H1 (cell line): Measurements from ENCODE around the gene CCP110. TPM values are rescaled to one million over a fixed set of nuclear protein-coding genes. Genes with fewer than 3 reads are reported as not detected.

ENCODE experiments used
- CTCF ChIA-PET: fragments of 300-600 bp; sonication (Branson Sonifier 250); formaldehyde crosslinking; loops from one replicate; lab custom pipeline; 2021; ENCODE audit not compliant: partially characterized antibody; lab: Charles Lee
- POLR2A ChIA-PET: fragments of 300-600 bp; sonication (Branson Sonifier 250); formaldehyde crosslinking; loops from one replicate; lab custom pipeline; 2021; ENCODE audit warnings: inconsistent platforms; ENCODE audit not compliant: partially characterized antibody; lab: Charles Lee
- DNase-seq, 2 experiments: peaks; one replicate each; pipeline versions ENCODE4 v3.0.0 to v3.0.0-alpha.2; 2010 to 2022; ENCODE audit warnings: low spot score in 2 of 2, low read depth in 1 of 2, mixed read lengths in 1 of 2
- FAIRE-seq: peaks from 2 replicates; lab custom pipeline; 2011; peaks lifted over from hg19 to GRCh38; lab: Jason Lieb, UNC
- H2AFZ ChIP-seq: 2 replicates; pipeline ENCODE4 v1.8.1; 2012; ENCODE audit warnings: low read length, inconsistent platforms
- H2AK5ac ChIP-seq: 2 replicates; pipeline ENCODE4 v1.6.1; 2013; ENCODE audit warnings: low read depth, low read length
- H2BK120ac ChIP-seq: replicated peaks from 2 replicates; pipeline ENCODE3; 2013; ENCODE audit warnings: low read depth, low read length, inconsistent platforms
- H2BK12ac ChIP-seq: 2 replicates; pipeline ENCODE4 v1.6.1; 2013; ENCODE audit warnings: low read depth, low read length
- H2BK15ac ChIP-seq: 2 replicates; pipeline ENCODE4 v1.6.1; 2013; ENCODE audit warnings: low read length
- H2BK20ac ChIP-seq: 2 replicates; pipeline ENCODE4 v1.6.1; 2013; ENCODE audit warnings: low read length
- H2BK5ac ChIP-seq: 2 replicates; pipeline ENCODE4 v1.6.1; 2013; ENCODE audit warnings: low read depth, low read length
- H3K14ac ChIP-seq: 2 replicates; pipeline ENCODE4 v1.6.1; 2013; ENCODE audit warnings: inconsistent platforms; ENCODE audit not compliant: insufficient read length
- H3K18ac ChIP-seq: 2 replicates; pipeline ENCODE4 v1.6.1; 2013; ENCODE audit warnings: low read length; ENCODE audit errors: extremely low read depth
- H3K23ac ChIP-seq: 2 replicates; pipeline ENCODE4 v1.6.1; 2013; ENCODE audit warnings: inconsistent platforms; ENCODE audit not compliant: insufficient read length
- H3K23me2 ChIP-seq: 2 replicates; pipeline ENCODE4 v1.6.1; 2013; ENCODE audit warnings: low read depth, low read length
- H3K27ac ChIP-seq: 2 replicates; pipeline ENCODE4 v1.6.1; 2011; ENCODE audit warnings: low read depth, low read length, inconsistent platforms
- H3K27me3 ChIP-seq, 4 experiments: replicated peaks in 1 of 4; 1 replicate in 1 of 4; 2 replicates in 3 of 4; pipeline versions ENCODE4 v1.6.1 to v1.8.1; 2011 to 2013; ENCODE audit warnings: low read length in 3 of 4, mild to moderate bottlenecking in 3 of 4, inconsistent platforms in 2 of 4, mixed read lengths in 2 of 4, moderate library complexity in 1 of 4; ENCODE audit not compliant: control insufficient read depth in 3 of 4, insufficient read depth in 3 of 4; ENCODE audit errors: extremely low read depth in 1 of 4
- H3K36me3 ChIP-seq, 4 experiments: 2 replicates each; pipeline versions ENCODE4 v1.6.1 to v1.8.1; 2011 to 2013; ENCODE audit warnings: mild to moderate bottlenecking in 4 of 4, low read length in 3 of 4, moderate library complexity in 2 of 4, control low read depth in 1 of 4, inconsistent platforms in 1 of 4; ENCODE audit not compliant: insufficient read depth in 4 of 4, control insufficient read depth in 2 of 4
- H3K4ac ChIP-seq: replicated peaks from 2 replicates; pipeline ENCODE3; 2013; ENCODE audit warnings: low read length, low read depth, mixed read lengths, inconsistent platforms; ENCODE audit not compliant: insufficient read length
- H3K4me1 ChIP-seq, 4 experiments: replicated peaks in 1 of 4; 1 replicate in 1 of 4; 2 replicates in 3 of 4; pipeline versions ENCODE4 v1.6.1 to v1.8.1; 2011 to 2013; ENCODE audit warnings: low read length in 3 of 4, inconsistent platforms in 2 of 4, mixed read lengths in 1 of 4; ENCODE audit not compliant: insufficient read depth in 4 of 4, control insufficient read depth in 3 of 4
- H3K4me2 ChIP-seq, 2 experiments: 2 replicates each; pipeline versions ENCODE4 v1.6.1 to v1.8.1; 2011 to 2013; ENCODE audit warnings: low read depth in 2 of 2, low read length in 2 of 2, control low read depth in 1 of 2, inconsistent platforms in 1 of 2, mild to moderate bottlenecking in 1 of 2; ENCODE audit not compliant: insufficient read depth in 1 of 2
- H3K4me3 ChIP-seq, 4 experiments: fragments of 200-600, 300-600 bp in 1 of 4; sonication (generic), shearing (Covaris generic), sonication (Bioruptor Twin) in 1 of 4; 2 replicates each; pipeline versions ENCODE4 v1.5.1 to v1.8.1; 2011 to 2016; ENCODE audit warnings: low read length in 4 of 4, low read depth in 3 of 4, control low read depth in 2 of 4, inconsistent platforms in 2 of 4, mild to moderate bottlenecking in 2 of 4, mixed read lengths in 1 of 4, moderate library complexity in 1 of 4; ENCODE audit not compliant: insufficient read depth in 2 of 4; ENCODE audit errors: extremely low read depth in 1 of 4
- H3K56ac ChIP-seq: replicated peaks from 2 replicates; pipeline ENCODE3; 2013; ENCODE audit warnings: low read depth, mild to moderate bottlenecking, mixed read lengths, low read length, inconsistent platforms; ENCODE audit not compliant: insufficient read length
- H3K79me1 ChIP-seq: 2 replicates; pipeline ENCODE4 v1.6.1; 2013; ENCODE audit warnings: low read depth, low read length, control low read depth
- H3K79me2 ChIP-seq, 2 experiments: 2 replicates each; pipeline versions ENCODE4 v1.6.1 to v1.8.1; 2012 to 2013; ENCODE audit warnings: low read length in 2 of 2, mild to moderate bottlenecking in 2 of 2, inconsistent platforms in 1 of 2; ENCODE audit not compliant: insufficient read depth in 2 of 2, control insufficient read depth in 1 of 2
- H3K9ac ChIP-seq, 4 experiments: replicated peaks in 1 of 4; 1 replicate in 1 of 4; 2 replicates in 3 of 4; pipeline versions ENCODE4 v1.6.1 to v1.8.1; 2011 to 2013; ENCODE audit warnings: low read depth in 3 of 4, low read length in 3 of 4, control low read depth in 2 of 4, mild to moderate bottlenecking in 2 of 4, moderate library complexity in 2 of 4, inconsistent platforms in 1 of 4; ENCODE audit errors: extremely low read depth in 1 of 4
- H3K9me3 ChIP-seq, 2 experiments: 2 replicates each; pipeline versions ENCODE4 v1.6.1 to v1.8.1; 2012 to 2013; ENCODE audit warnings: mild to moderate bottlenecking in 2 of 2, moderate library complexity in 2 of 2, control low read depth in 1 of 2, inconsistent platforms in 1 of 2, low read depth in 1 of 2, low read length in 1 of 2, mixed read lengths in 1 of 2; ENCODE audit not compliant: insufficient read depth in 2 of 2
- H4K20me1 ChIP-seq, 2 experiments: replicated peaks in 1 of 2; 2 replicates each; pipeline versions ENCODE3 to v1.8.1; 2011 to 2013; ENCODE audit warnings: inconsistent platforms in 2 of 2, low read length in 2 of 2, mild to moderate bottlenecking in 1 of 2; ENCODE audit not compliant: insufficient read depth in 2 of 2, control insufficient read depth in 1 of 2
- H4K5ac ChIP-seq: 2 replicates; pipeline ENCODE4 v1.6.1; 2013; ENCODE audit warnings: low read length, low read depth, mixed read lengths, inconsistent platforms; ENCODE audit not compliant: insufficient read length
- H4K8ac ChIP-seq: 2 replicates; pipeline ENCODE4 v1.8.0; 2013; ENCODE audit warnings: mild to moderate bottlenecking, moderate library complexity, low read length, inconsistent platforms; ENCODE audit not compliant: insufficient read depth; ENCODE audit errors: extremely low read depth
- H4K91ac ChIP-seq: replicated peaks from 2 replicates; pipeline ENCODE3; 2013; ENCODE audit warnings: low read length, mixed read lengths, inconsistent platforms; ENCODE audit not compliant: insufficient read length
- CTBP2 ChIP-seq: IDR thresholded peaks from 2 replicates; pipeline ENCODE4 v1.7.0; 2011; ENCODE audit warnings: borderline replicate concordance, mild to moderate bottlenecking, moderate library complexity, mixed read lengths, low read length; ENCODE audit not compliant: insufficient read depth, insufficient read length
- GTF2F1 ChIP-seq: IDR thresholded peaks from 2 replicates; pipeline ENCODE4 v1.6.1; 2012; ENCODE audit warnings: low read depth, low read length, improper control_type of control experiment, borderline replicate concordance
- HDAC2 ChIP-seq, 2 experiments: fragments of 300-600 bp in 1 of 2; sonication (generic) in 1 of 2; IDR thresholded peaks; 2 replicates each; pipeline ENCODE4 v1.6.1; 2011 to 2012; ENCODE audit warnings: low read depth in 2 of 2, low read length in 2 of 2, mild to moderate bottlenecking in 2 of 2, moderate library complexity in 2 of 2, borderline replicate concordance in 1 of 2, inconsistent platforms in 1 of 2
- POU5F1 ChIP-seq: IDR thresholded peaks from 2 replicates; pipeline ENCODE4 v1.6.1; 2011; ENCODE audit warnings: low read depth, mild to moderate bottlenecking, low read length, moderate library complexity
- RNF2 ChIP-seq: fragments of 200-900, 300-1000 bp; sonication (generic); IDR thresholded peaks from 2 replicates; pipeline ENCODE4 v1.7.1; 2016; ENCODE audit warnings: borderline replicate concordance, low read depth, mild to moderate bottlenecking, antibody characterized with exemption, low read length; ENCODE audit not compliant: poor library complexity, severe bottlenecking; ENCODE audit errors: missing control alignments
- SP4 ChIP-seq: IDR thresholded peaks from 2 replicates; pipeline ENCODE4 v1.6.1; 2012; ENCODE audit warnings: low read length, inconsistent platforms
- TBP ChIP-seq: IDR thresholded peaks from 2 replicates; pipeline ENCODE4 v1.6.1; 2011; ENCODE audit warnings: low read depth, low read length, improper control_type of control experiment
- TCF12 ChIP-seq: IDR thresholded peaks from 2 replicates; pipeline ENCODE4 v1.6.1; 2011; ENCODE audit warnings: low read depth, mild to moderate bottlenecking, low read length
- TEAD4 ChIP-seq: IDR thresholded peaks from 2 replicates; pipeline ENCODE4 v1.6.1; 2012; ENCODE audit warnings: low read depth, low read length, inconsistent platforms, mixed read lengths
- polyA plus RNA-seq, 7 experiments: library from polyadenylated mRNA; depleted of rRNA in 3 of 7; stranded (reverse) in 5 of 7; unstranded in 2 of 7; fragments of >200 nt in 5 of 7; fragments of 200-250 nt in 2 of 7; gene quantifications; 1 replicate in 5 of 7; 2 replicates in 1 of 7; 4 replicates in 1 of 7; pipeline versions ENCODE4 v1.2.1 to v1.2.3, GENCODE V29; 2011 to 2013; ENCODE audit warnings: missing spikeins in 2 of 7, mixed read lengths in 2 of 7
- total RNA-seq: library from RNA; stranded (reverse); fragmentation: NEBNext Ultra II Directional; extraction: Animal tissue kit (Norgen Biotek cat#: 25700); gene quantifications from 2 replicates; pipeline ENCODE4 v1.2.1, GENCODE V29; 2021

CCP110 gene
- total and polyA plus RNA-seq, 2 of the 8 experiments (the other 6 are each of a cell fraction or from before 2014, with no cell fraction given), result 3.2 to 19.8 TPM

- Histone ChIP-seq H3K79me1 (no peaks in the 10 kb centered on the region), H3K36me3 (peaks cover 3 to 29% (median 10%) of the 10 kb centered on the region in 4 experiments), H3K23ac (no peak overlapping the region), H4K8ac (no peak overlapping the region), H2AFZ (no peak overlapping the region), H3K18ac (no peak overlapping the region), H3K4ac (no peak overlapping the region), H2AK5ac (no peak overlapping the region), H3K27ac (no peak overlapping the region), H3K23me2 (no peaks in the 10 kb centered on the region), H2BK12ac (no peak overlapping the region), H2BK20ac (no peak overlapping the region), H2BK120ac (no peak overlapping the region), H3K4me3 (no peak overlapping the region), H2BK15ac (no peak overlapping the region), H3K9ac (no peak overlapping the region), H2BK5ac (no peak overlapping the region), H4K91ac (no peak overlapping the region), H3K4me1 (peaks cover 0 to 2% (median 0%) of the 10 kb centered on the region in 4 experiments; a peak in 1 of 7 replicates), H3K56ac (no peak overlapping the region), H3K79me2 (no peaks in the 10 kb centered on the region), H4K5ac (no peak overlapping the region), H3K4me2 (no peak overlapping the region), H3K14ac (no peak overlapping the region), H4K20me1 (no peaks in the 10 kb centered on the region), H3K9me3 (no peaks in the 10 kb centered on the region), H3K27me3 (no peaks in the 10 kb centered on the region)
- DNase-seq (no peak), FAIRE-seq (no peak)
- TF ChIP-seq SP4 (no peak), RNF2 (no peak), HDAC2 (IDR thresholded peaks at IDR 0.05; ENCODE audit: borderline replicate concordance in 1 of 2, low read depth in 2 of 2, low read length in 2 of 2) (no peak), POU5F1 (no peak), TEAD4 (no peak), CTBP2 (no peak), TBP (no peak), TCF12 (no peak), GTF2F1 (no peak)
- ChIA-PET CTCF (interaction anchor here (1.2 to 1.4 kb wide), 2 partner anchors 49 to 52 kb away, joined by 3 to 6 read pairs; no protein-coding TSS in a partner anchor), POLR2A (no interaction called here)
These were observed 25.9 kb downstream of the CCP110 start for GRCh38 chr16:19549673-19550072.
